ENCODE measurements around the gene VPS29. TPM values are rescaled to one million over a fixed set of nuclear protein-coding genes. Genes with fewer than 3 reads are reported as not detected.
A peak's percentile ranks its signal among the peaks of the same experiment; 100 is the strongest.

VPS29 gene
- 100 to 1,000 TPM in 1 of 3 donors, 10 to 100 TPM in 2; 94.3 to 115 (median 99.6) TPM for total RNA-seq
- 121 TPM for total RNA-seq (2013)

DNA sequence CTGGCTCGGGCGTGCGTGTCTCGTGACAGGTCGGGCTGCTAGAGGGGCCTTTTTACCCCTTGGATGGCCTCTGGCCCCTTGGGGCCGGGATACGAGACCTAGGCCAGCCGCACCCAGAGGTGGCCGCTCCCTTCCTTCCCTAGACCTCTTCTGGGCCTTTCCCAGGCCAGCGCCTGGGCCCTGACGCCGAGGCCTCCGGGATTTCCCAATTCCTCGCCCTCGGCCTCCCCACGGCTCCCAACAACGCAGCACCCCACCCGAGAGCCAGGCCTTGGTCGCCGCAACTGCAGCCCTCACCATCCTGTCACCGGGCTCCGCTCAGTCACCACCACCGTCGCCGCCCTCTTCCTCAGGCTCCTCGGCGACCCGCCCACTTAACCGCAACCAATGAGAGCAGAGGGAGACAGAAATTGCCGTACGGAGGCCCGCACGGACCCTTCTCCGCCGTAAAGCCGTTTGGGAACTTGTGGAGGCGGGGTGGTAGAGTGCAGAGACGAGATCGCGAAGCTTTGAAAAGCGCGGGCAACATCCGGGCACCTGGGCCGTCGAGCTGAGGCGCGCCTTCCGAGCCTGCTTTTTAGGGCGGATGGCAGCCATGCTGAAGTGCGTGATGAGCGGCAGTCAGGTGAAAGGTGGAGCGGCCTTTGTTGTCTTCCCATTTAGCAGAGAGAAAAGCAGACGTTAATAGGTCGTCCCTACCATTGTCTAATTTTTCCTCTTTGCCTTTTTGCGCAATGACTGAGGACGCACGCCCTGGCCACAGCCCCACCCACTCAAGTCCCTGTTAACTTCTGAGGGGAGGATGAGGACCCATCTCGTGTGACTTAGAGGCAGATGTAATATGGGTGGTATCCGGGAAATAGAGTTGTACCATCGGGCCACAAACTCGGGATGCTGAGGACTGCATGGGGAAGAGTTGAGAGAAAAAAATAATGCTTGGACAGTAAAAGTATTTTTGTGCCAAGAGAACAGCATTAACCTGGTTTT lies at the start of gene VPS29, which contains the start of gene RAD9B:
TSS of gene VPS29 (minus strand) at position 360 of the 987 bp plus-strand sequence. CDS start at position 300, 60 bp downstream.
TSS of gene RAD9B (plus strand) at position 580 of the 987 bp plus-strand sequence. CDS start at position 587, 7 bp downstream.
- intact Hi-C loops (cut with micrococcal nuclease): loop anchor here (1.0 to 5.0 kb wide), 4 partner anchors 34 to 220 kb away; partner anchors contain the start of genes ARPC3, ATP2A2, FAM216A and GPN3
- H3K36me3 ChIP-seq (ENCODE audit: control insufficient read depth, insufficient read depth, low read length): no peaks in the 10 kb centered on the region
- DNase-seq (peak; percentile 99 to 100), ATAC-seq (peak; percentile 93 to 98 (median 94))
- H3K27me3 Mint-ChIP-seq (ENCODE audit: low read depth in 2 of 2): no peaks in the 10 kb centered on the region
- H3K4me1 ChIP-seq (ENCODE audit: control insufficient read depth, insufficient read depth, low read length): peaks cover 20% of the 10 kb centered on the region
- no peaks in the 10 kb centered on the region for H3K27me3 ChIP-seq (ENCODE audit: control insufficient read depth, insufficient read depth, low read length)
- H3K36me3 Mint-ChIP-seq: no peaks in the 10 kb centered on the region
- H3K9me3 Mint-ChIP-seq: no peaks in the 10 kb centered on the region
- H3K27ac ChIP-seq (ENCODE audit: low read length): peak within 1 kb of the TSS; percentile 91
- peaks cover 29 to 33% of the 10 kb centered on the region in 2 donors for H3K4me1 Mint-ChIP-seq
- 6% methylated on average over 61 of the region's 61 CpGs for WGBS (ENCODE audit: insufficient coverage)
- H3K9me3 ChIP-seq (ENCODE audit: control insufficient read depth, insufficient read depth, low read length): no peaks in the 10 kb centered on the region
- H3K27ac Mint-ChIP-seq: peak within 1 kb of the TSS; percentile 98 to 100
- H3K4me3 Mint-ChIP-seq: peak within 1 kb of the TSS; percentile 99
- TF ChIP-seq CTCF (IDR thresholded peaks at IDR 0.05): no peak
- H3K4me3 ChIP-seq (ENCODE audit: low read length): peak within 1 kb of the TSS; percentile 97

DNA sequence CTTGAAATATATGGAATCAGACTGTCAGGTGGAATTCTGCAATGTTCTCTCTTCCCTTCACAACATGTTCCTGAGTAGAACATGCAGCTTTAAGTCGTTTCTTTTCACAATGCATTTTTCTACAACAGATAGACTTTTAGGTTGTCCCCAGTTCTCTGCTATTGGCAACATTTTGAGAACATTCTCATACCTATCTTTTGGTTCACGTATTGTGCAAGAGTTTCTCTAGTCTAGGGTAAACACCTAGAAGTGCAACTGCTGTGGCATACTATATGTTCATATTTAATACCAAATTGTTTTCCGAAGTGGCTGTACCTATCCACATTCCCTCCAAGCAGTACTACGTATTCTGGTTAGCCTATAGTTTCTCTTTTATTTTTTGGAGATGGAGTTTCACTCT lies 49.1 kb upstream of the VPS29 start:
- DNase-seq: no peak
- Histone ChIP-seq H3K36me3 (ENCODE audit: control insufficient read depth, insufficient read depth, low read length) (peaks cover 24% of the 10 kb centered on the region), H3K27me3 (ENCODE audit: control insufficient read depth, insufficient read depth, low read length) (no peaks in the 10 kb centered on the region), H3K27ac (ENCODE audit: low read length) (no peak overlapping the region), H3K4me3 (ENCODE audit: low read length) (no peak overlapping the region), H3K9me3 (ENCODE audit: control insufficient read depth, insufficient read depth, low read length) (no peaks in the 10 kb centered on the region), H3K4me1 (ENCODE audit: control insufficient read depth, insufficient read depth, low read length) (no peaks in the 10 kb centered on the region)
- no peaks in the 10 kb centered on the region for H3K27me3 Mint-ChIP-seq (ENCODE audit: low read depth in 2 of 2)
- ATAC-seq: no peak
- 100% methylated on average over 3 of the region's 4 CpGs for WGBS (ENCODE audit: insufficient coverage)
- H3K9me3 Mint-ChIP-seq: no peaks in the 10 kb centered on the region
- TF ChIP-seq CTCF (IDR thresholded peaks at IDR 0.05): no peak
- intact Hi-C loops (cut with micrococcal nuclease): no loop called here
- peak overlapping the region; percentile 54 to 70 for H3K27ac Mint-ChIP-seq
- no peak overlapping the region for H3K4me3 Mint-ChIP-seq
- no peaks in the 10 kb centered on the region for H3K36me3 Mint-ChIP-seq
- H3K4me1 Mint-ChIP-seq: peaks cover 40 to 52% of the 10 kb centered on the region in 2 donors

- H3K36me3 ChIP-seq (ENCODE audit: control insufficient read depth, insufficient read depth, low read length): peaks cover 32% of the 10 kb centered on the region
- Mint-ChIP-seq H3K4me1 (peaks cover 34 to 46% of the 10 kb centered on the region in 2 donors), H3K4me3 (no peak overlapping the region), H3K27me3 (ENCODE audit: low read depth in 2 of 2) (no peaks in the 10 kb centered on the region), H3K36me3 (no peaks in the 10 kb centered on the region), H3K9me3 (no peaks in the 10 kb centered on the region), H3K27ac (peak overlapping the region; percentile 28 to 70)
- intact Hi-C loops (cut with micrococcal nuclease): loop anchor here (5.0 kb wide), 1 partner anchor 33 kb away; the partner anchor contains the start of gene PPTC7
- ATAC-seq: no peak
- H3K4me1 ChIP-seq (ENCODE audit: control insufficient read depth, insufficient read depth, low read length): no peaks in the 10 kb centered on the region
- WGBS (ENCODE audit: insufficient coverage): 96% methylated on average over 2 of the region's 2 CpGs
- DNase-seq: no peak
- TF ChIP-seq CTCF (IDR thresholded peaks at IDR 0.05): no peak
- no peaks in the 10 kb centered on the region for H3K9me3 ChIP-seq (ENCODE audit: control insufficient read depth, insufficient read depth, low read length)
- H3K27me3 ChIP-seq (ENCODE audit: control insufficient read depth, insufficient read depth, low read length): no peaks in the 10 kb centered on the region
- no peak overlapping the region for H3K4me3 ChIP-seq (ENCODE audit: low read length)
- no peak overlapping the region for H3K27ac ChIP-seq (ENCODE audit: low read length)
Measured at GRCh38 chr12:110549716-110550115, 47.8 kb upstream of the VPS29 start.

All from natural killer cell (primary cell).